Tibial nerve (tissue), 4 donors: ENCODE data around the gene KAZN.

Experiments used
- CTCF ChIP-seq, 5 experiments: fragments of 200-600 bp in 3 of 5; fragments of 450-650 bp in 2 of 5; sonication (generic) in 3 of 5; IDR thresholded peaks; one replicate each; pipeline ENCODE4 v1.5.1; 2016 to 2019; ENCODE audit warnings: antibody characterized with exemption in 5 of 5, mild to moderate bottlenecking in 3 of 5, moderate library complexity in 2 of 5
- EP300 ChIP-seq, 2 donors: sonication (generic); formaldehyde crosslinking; IDR thresholded peaks; one replicate each; pipeline ENCODE4 v1.6.1; 2017; ENCODE audit warnings: antibody characterized with exemption in 2 of 2, mild to moderate bottlenecking in 1 of 2
- POLR2A ChIP-seq, 2 donors: fragments of 450-650 bp; IDR thresholded peaks; one replicate each; pipeline ENCODE4 v1.6.1; 2017; ENCODE audit warnings: antibody characterized with exemption in 2 of 2, mild to moderate bottlenecking in 2 of 2, moderate library complexity in 2 of 2

- TF ChIP-seq POLR2A (IDR thresholded peaks at IDR 0.05) = no peak
- no peak for TF ChIP-seq CTCF (IDR thresholded peaks at IDR 0.05)
- no peak for TF ChIP-seq EP300 (IDR thresholded peaks at IDR 0.05)
Observed at GRCh38 chr1:15058261-15058660, 459.8 kb downstream of the KAZN start.
